HepG2 (cell line): ENCODE measurements around the gene CASKIN2. TPM values are rescaled to one million over a fixed set of nuclear protein-coding genes. Genes with fewer than 3 reads are reported as not detected.

Experiments used
- HMG20A ChIP-seq: IDR thresholded peaks from 2 replicates; pipeline ENCODE4 v1.6.1; 2016; ENCODE audit warnings: borderline replicate concordance
- HNF1A ChIP-seq, 2 experiments: sonication (generic) in 1 of 2; formaldehyde crosslinking in 1 of 2; IDR thresholded peaks; 2 replicates each; pipeline versions ENCODE4 v1.4.0 to v1.6.1; 2016 to 2020; ENCODE audit warnings: borderline replicate concordance in 1 of 2, low read depth in 1 of 2, mild to moderate bottlenecking in 1 of 2, missing genetic modification reagents in 1 of 2
- MYNN ChIP-seq: sonication (generic); formaldehyde crosslinking; IDR thresholded peaks from 2 replicates; pipeline ENCODE4 v1.4.0; 2020; ENCODE audit warnings: mild to moderate bottlenecking, low read depth, missing genetic modification reagents
- SMAD9 ChIP-seq: sonication (generic); formaldehyde crosslinking; IDR thresholded peaks from 2 replicates; pipeline ENCODE4 v1.5.1; 2020; ENCODE audit warnings: mild to moderate bottlenecking, missing genetic modification reagents
- SNAPC2 ChIP-seq: sonication (generic); formaldehyde crosslinking; IDR thresholded peaks from 2 replicates; pipeline ENCODE4 v1.8.1; 2022; ENCODE audit warnings: mild to moderate bottlenecking, missing genetic modification reagents
- TEAD3 ChIP-seq: optimal IDR thresholded peaks from 2 replicates; pipeline ENCODE3; 2016; ENCODE audit warnings: borderline replicate concordance
- TRAFD1 ChIP-seq: sonication (generic); formaldehyde crosslinking; IDR thresholded peaks from 2 replicates; pipeline ENCODE4 v1.5.1; 2020; ENCODE audit warnings: missing genetic modification reagents, mild to moderate bottlenecking, borderline replicate concordance
- ZBTB37 ChIP-seq: sonication (generic); formaldehyde crosslinking; IDR thresholded peaks from 2 replicates; pipeline ENCODE4 v1.4.0; 2020; ENCODE audit warnings: mild to moderate bottlenecking, missing genetic modification reagents
- ZNF230 ChIP-seq: sonication (generic); formaldehyde crosslinking; IDR thresholded peaks from 2 replicates; pipeline ENCODE4 v1.4.0; 2020; ENCODE audit warnings: mild to moderate bottlenecking, missing genetic modification reagents
- ZNF510 ChIP-seq: sonication (generic); formaldehyde crosslinking; IDR thresholded peaks from 2 replicates; pipeline ENCODE4 v1.4.0; 2020; ENCODE audit warnings: low read depth, mild to moderate bottlenecking, missing genetic modification reagents
- ZNF615 ChIP-seq: sonication (generic); formaldehyde crosslinking; IDR thresholded peaks from 2 replicates; pipeline ENCODE4 v1.5.0; 2020; ENCODE audit warnings: mild to moderate bottlenecking, missing genetic modification reagents, borderline replicate concordance
- ZNF775 ChIP-seq: sonication (generic); formaldehyde crosslinking; IDR thresholded peaks from 2 replicates; pipeline ENCODE4 v1.4.0; 2020; ENCODE audit warnings: missing genetic modification reagents, mild to moderate bottlenecking, moderate library complexity, borderline replicate concordance
- ZNF839 ChIP-seq: sonication (generic); formaldehyde crosslinking; IDR thresholded peaks from 2 replicates; pipeline ENCODE4 v1.4.0; 2020; ENCODE audit warnings: missing genetic modification reagents, mild to moderate bottlenecking, borderline replicate concordance
- ZSCAN20 ChIP-seq: sonication (generic); formaldehyde crosslinking; IDR thresholded peaks from 2 replicates; pipeline ENCODE4 v1.4.0; 2020; ENCODE audit warnings: missing genetic modification reagents, mild to moderate bottlenecking, borderline replicate concordance
- ZZZ3 ChIP-seq: sonication (generic); formaldehyde crosslinking; IDR thresholded peaks from 2 replicates; pipeline ENCODE4 v1.4.0; 2020; ENCODE audit warnings: missing genetic modification reagents, mild to moderate bottlenecking, borderline replicate concordance
- polyA plus RNA-seq, 8 experiments: library from polyadenylated mRNA; depleted of rRNA in 3 of 8; stranded (reverse) in 7 of 8; unstranded in 1 of 8; fragments of >200 nt; fragmentation: Illumina TruSeq in 4 of 8; extraction: Trizol in 4 of 8; gene quantifications; 2 replicates each; pipeline versions ENCODE4 v1.2.1 to v1.2.3, GENCODE V29; 2011 to 2016; ENCODE audit warnings: low read depth in 4 of 8, missing spikeins in 1 of 8, mixed read lengths in 1 of 8; ENCODE audit not compliant: insufficient read depth in 1 of 8
- total RNA-seq, 5 experiments: library from RNA; depleted of rRNA; stranded (reverse); fragments of >200 nt; fragmentation: Illumina TruSeq; extraction: Trizol; gene quantifications; 2 replicates each; pipeline ENCODE4 v1.2.3, GENCODE V29; 2016; ENCODE audit warnings: low read depth in 1 of 5
- TF ChIP-seq, protein P1 (sequence below): sonication (generic); formaldehyde crosslinking; IDR thresholded peaks from 2 replicates; pipeline ENCODE4 v1.5.0; 2020; ENCODE audit warnings: mild to moderate bottlenecking, missing genetic modification reagents
- TF ChIP-seq, protein P2 (sequence below): sonication (generic); formaldehyde crosslinking; IDR thresholded peaks from 2 replicates; pipeline ENCODE4 v1.8.0; 2023; ENCODE audit warnings: mild to moderate bottlenecking, missing genetic modification reagents

The CASKIN2 gene
- total and polyA plus RNA-seq, 2 of the 13 experiments (the other 11 are each of a cell fraction or from before 2014, with no cell fraction given) = 5.2 to 7.8 TPM

DNA sequence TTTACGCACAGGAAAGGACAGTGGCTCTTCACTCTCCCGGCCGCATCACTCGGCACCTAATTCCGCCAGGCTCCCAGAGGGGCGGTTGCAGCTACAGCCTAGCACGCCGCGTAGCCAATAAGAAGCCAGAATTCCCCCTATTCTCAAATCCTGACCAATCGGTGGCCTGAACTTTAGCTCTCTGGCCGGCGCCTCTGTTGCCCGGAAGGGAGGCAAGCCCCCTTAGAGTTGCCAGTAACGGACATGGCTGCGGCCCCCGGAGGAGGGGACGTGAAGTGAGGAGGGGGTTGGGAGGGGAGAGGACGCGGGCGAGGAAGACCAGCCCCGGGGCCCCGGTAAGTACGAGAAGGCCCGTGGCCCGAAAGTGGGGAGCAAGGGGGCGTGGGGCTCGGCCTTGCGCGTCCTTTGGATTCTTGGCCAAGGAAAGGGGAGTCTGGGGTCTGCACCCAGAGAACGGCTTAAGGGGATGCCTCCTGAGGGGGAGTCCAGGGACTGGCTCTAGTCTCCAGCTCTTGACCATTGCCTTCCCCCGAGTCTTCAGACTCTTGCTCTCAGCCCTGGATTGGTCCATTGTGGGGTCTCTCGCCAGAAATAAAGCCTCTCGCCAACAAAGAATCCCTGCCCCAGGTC is 58.8 kb downstream of the CASKIN2 start, which contains the start of gene TMEM94 (continued):
- TF ChIP-seq, protein P1, sequence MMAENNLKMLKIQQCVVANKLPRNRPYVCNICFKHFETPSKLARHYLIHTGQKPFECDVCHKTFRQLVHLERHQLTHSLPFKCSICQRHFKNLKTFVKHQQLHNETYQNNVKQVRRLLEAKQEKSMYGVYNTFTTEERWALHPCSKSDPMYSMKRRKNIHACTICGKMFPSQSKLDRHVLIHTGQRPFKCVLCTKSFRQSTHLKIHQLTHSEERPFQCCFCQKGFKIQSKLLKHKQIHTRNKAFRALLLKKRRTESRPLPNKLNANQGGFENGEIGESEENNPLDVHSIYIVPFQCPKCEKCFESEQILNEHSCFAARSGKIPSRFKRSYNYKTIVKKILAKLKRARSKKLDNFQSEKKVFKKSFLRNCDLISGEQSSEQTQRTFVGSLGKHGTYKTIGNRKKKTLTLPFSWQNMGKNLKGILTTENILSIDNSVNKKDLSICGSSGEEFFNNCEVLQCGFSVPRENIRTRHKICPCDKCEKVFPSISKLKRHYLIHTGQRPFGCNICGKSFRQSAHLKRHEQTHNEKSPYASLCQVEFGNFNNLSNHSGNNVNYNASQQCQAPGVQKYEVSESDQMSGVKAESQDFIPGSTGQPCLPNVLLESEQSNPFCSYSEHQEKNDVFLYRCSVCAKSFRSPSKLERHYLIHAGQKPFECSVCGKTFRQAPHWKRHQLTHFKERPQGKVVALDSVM (CRISPR knock-in tag) = peak; percentile 52; the same call in 1 of the 2 replicates
- TF ChIP-seq HMG20A (CRISPR knock-in tag) (no peak), ZZZ3 (no peak), ZNF510 (CRISPR knock-in tag) (peak; percentile 25; the same call in 1 of the 2 replicates), TEAD3 (CRISPR knock-in tag) (peak; percentile 56), ZNF839 (CRISPR knock-in tag) (no peak), SMAD9 (CRISPR knock-in tag) (no peak), ZNF775 (peak; percentile 48; the same call in 1 of the 2 replicates), ZNF230 (CRISPR knock-in tag) (peak; percentile 86), ZNF615 (CRISPR knock-in tag) (peak; percentile 98), SNAPC2 (CRISPR knock-in tag) (peak; percentile 8; the same call in 1 of the 2 replicates), ZSCAN20 (0 out of 2 replicates have a peak, but pooled peaks have one; percentile 30), HNF1A (IDR thresholded peaks at IDR 0.05; ENCODE audit: low read depth) (no peak; the same call in 1 of the 2 replicates), HNF1A (CRISPR knock-in tag; IDR thresholded peaks at IDR 0.05; ENCODE audit: borderline replicate concordance) (0 out of 2 replicates have a peak, but pooled peaks have one; percentile 53), TRAFD1 (no peak), MYNN (no peak), ZBTB37 (peak; percentile 65; the same call in 1 of the 2 replicates)
- TF ChIP-seq, protein P2, sequence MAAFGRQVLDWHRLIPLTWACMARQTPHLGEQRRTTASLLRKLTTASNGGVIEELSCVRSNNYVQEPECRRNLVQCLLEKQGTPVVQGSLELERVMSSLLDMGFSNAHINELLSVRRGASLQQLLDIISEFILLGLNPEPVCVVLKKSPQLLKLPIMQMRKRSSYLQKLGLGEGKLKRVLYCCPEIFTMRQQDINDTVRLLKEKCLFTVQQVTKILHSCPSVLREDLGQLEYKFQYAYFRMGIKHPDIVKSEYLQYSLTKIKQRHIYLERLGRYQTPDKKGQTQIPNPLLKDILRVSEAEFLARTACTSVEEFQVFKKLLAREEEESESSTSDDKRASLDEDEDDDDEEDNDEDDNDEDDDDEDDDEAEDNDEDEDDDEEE (CRISPR knock-in tag) = no peak; the same call in 1 of the 2 replicates
